ENCODE results near the gene ZBTB39. TPM values are rescaled to one million over a fixed set of nuclear protein-coding genes. Genes with fewer than 3 reads are reported as not detected.

Gene ZBTB39
- total RNA-seq, 1 donor from 2014 or later: 21.1 TPM

GRCh38 chr12:56990648-56991318 lies 15.6 kb downstream of the ZBTB39 start:
- DNase-seq (ENCODE audit: low spot score): no peak
- H3K4me1 ChIP-seq: no peaks in the 10 kb centered on the region
- no peaks in the 10 kb centered on the region for H4K20me1 ChIP-seq (ENCODE audit: low read depth)
- Mint-ChIP-seq H3K27me3 (ENCODE audit: insufficient read depth, low read depth) (no peaks in the 10 kb centered on the region), H3K27ac (no peak overlapping the region), H3K4me3 (no peak overlapping the region), H3K9me3 (no peaks in the 10 kb centered on the region), H3K36me3 (peaks cover 2% of the 10 kb centered on the region), H3K4me1 (peaks cover 3% of the 10 kb centered on the region)
- no peak overlapping the region for H3K4me2 ChIP-seq
- no peaks in the 10 kb centered on the region for H3K79me2 ChIP-seq (ENCODE audit: low read depth)
- no peak overlapping the region for H3K27ac ChIP-seq
- H3K9ac ChIP-seq: no peak overlapping the region
- H3K9me3 ChIP-seq (ENCODE audit: low read depth): no peaks in the 10 kb centered on the region
- H3K36me3 ChIP-seq: no peaks in the 10 kb centered on the region
- TF ChIP-seq EZH2phosphoT487 (IDR thresholded peaks at IDR 0.05) (no peak), EZH2 (IDR thresholded peaks at IDR 0.05) (no peak), CTCF (IDR thresholded peaks at IDR 0.05) (no peak)
- no peak overlapping the region for H2AFZ ChIP-seq (replicated peaks)
- H3K4me3 ChIP-seq: no peak overlapping the region
- no peaks in the 10 kb centered on the region for H3K27me3 ChIP-seq
- no peaks in the 10 kb centered on the region for H3F3A ChIP-seq (ENCODE audit: low read depth)

DNA sequence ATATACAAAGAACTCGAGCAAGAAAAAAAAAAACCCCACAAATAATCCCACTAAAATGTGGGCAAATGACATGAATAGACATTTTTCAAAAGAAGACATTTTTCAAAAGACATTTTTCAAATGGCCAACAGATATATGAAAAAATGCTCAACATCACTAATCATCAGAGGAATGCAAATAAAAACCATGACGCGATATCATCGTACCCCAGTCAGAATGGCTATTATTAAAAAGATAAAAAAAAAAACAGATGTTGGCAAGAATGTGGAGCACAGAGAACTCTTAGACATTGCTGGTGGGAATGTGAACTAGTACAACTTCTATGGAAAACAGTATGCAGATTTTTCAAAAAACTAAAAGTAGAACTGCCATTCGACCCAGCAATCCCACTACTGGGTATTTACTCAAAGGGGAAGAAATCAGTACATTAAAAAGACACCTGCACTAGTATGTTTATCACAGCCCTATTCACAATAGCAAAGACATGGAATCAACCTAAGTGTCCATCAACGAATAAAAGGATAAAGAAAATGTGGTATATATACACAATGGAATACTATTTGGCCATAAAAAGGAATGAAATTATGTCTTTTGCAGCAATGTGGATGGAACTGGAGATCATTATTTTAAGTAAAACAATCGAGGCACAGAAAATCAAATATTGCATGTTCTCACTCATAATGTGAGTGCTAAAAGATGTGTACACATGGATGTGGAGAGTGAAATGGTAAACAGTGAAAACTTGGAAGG lies 16.3 kb downstream of the ZBTB39 start:
- Histone ChIP-seq H3K36me3 (no peaks in the 10 kb centered on the region), H3K27ac (no peak overlapping the region), H3K9me3 (ENCODE audit: low read depth) (no peaks in the 10 kb centered on the region), H3K9ac (no peak overlapping the region), H3K4me3 (no peak overlapping the region), H3K27me3 (no peaks in the 10 kb centered on the region), H3K4me2 (no peak overlapping the region), H3K79me2 (ENCODE audit: low read depth) (no peaks in the 10 kb centered on the region), H3F3A (ENCODE audit: low read depth) (no peaks in the 10 kb centered on the region), H3K4me1 (no peaks in the 10 kb centered on the region), H2AFZ (replicated peaks) (no peak overlapping the region), H4K20me1 (ENCODE audit: low read depth) (no peaks in the 10 kb centered on the region)
- Mint-ChIP-seq H3K4me3 (no peak overlapping the region), H3K27ac (no peak overlapping the region), H3K36me3 (peaks cover 2% of the 10 kb centered on the region), H3K27me3 (ENCODE audit: insufficient read depth, low read depth) (no peaks in the 10 kb centered on the region), H3K4me1 (peaks cover 3% of the 10 kb centered on the region), H3K9me3 (no peaks in the 10 kb centered on the region)
- no peak for TF ChIP-seq EZH2 (IDR thresholded peaks at IDR 0.05)
- TF ChIP-seq EZH2phosphoT487 (IDR thresholded peaks at IDR 0.05): no peak
- no peak for TF ChIP-seq CTCF (IDR thresholded peaks at IDR 0.05)
- DNase-seq (ENCODE audit: low spot score): no peak

DNA sequence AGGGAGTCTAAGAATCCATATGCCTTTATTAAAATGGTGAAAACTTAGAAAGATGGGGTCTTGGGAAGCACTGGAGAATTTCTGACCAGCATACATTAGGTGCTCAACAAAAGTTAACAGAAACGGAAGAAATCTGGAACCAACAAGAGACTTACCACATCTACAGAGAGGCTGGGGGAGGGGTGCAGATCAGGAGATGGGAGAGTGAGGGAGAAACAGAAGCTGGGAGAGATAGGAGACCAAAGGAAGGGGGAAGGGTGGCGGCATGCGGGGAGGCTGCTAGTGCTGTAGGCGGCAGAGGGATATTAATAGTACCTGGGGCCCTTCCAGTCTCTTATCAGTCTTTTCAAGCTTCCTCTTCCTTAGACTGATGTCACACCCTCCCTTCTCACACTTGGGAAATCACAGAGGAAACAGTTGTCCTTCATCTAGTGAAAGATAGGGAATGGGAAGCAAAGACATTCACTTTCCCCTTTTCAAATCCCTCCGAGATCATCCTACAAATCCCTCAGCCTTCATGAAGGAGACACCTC lies 18.1 kb downstream of the ZBTB39 start:
- H3K27ac ChIP-seq: no peak overlapping the region
- H3K4me2 ChIP-seq: no peak overlapping the region

More for the DNA sequence above, 18.1 kb downstream of the ZBTB39 start:
- no peak for DNase-seq (ENCODE audit: low spot score)
- no peaks in the 10 kb centered on the region for H3K4me1 ChIP-seq
- no peak overlapping the region for H3K9ac ChIP-seq
- Mint-ChIP-seq H3K27ac (no peak overlapping the region), H3K4me1 (peaks cover 3% of the 10 kb centered on the region), H3K4me3 (no peak overlapping the region), H3K9me3 (no peaks in the 10 kb centered on the region), H3K27me3 (ENCODE audit: insufficient read depth, low read depth) (no peaks in the 10 kb centered on the region), H3K36me3 (peaks cover 2% of the 10 kb centered on the region)
- no peaks in the 10 kb centered on the region for H4K20me1 ChIP-seq (ENCODE audit: low read depth)
- H2AFZ ChIP-seq (replicated peaks): no peak overlapping the region
- H3K27me3 ChIP-seq: no peaks in the 10 kb centered on the region
- H3K9me3 ChIP-seq (ENCODE audit: low read depth): no peaks in the 10 kb centered on the region
- H3F3A ChIP-seq (ENCODE audit: low read depth): no peaks in the 10 kb centered on the region
- TF ChIP-seq EZH2 (IDR thresholded peaks at IDR 0.05) (no peak), CTCF (IDR thresholded peaks at IDR 0.05) (no peak), EZH2phosphoT487 (IDR thresholded peaks at IDR 0.05) (no peak)
- no peak overlapping the region for H3K4me3 ChIP-seq
- H3K79me2 ChIP-seq (ENCODE audit: low read depth): no peaks in the 10 kb centered on the region
- H3K36me3 ChIP-seq: no peaks in the 10 kb centered on the region
